ENCODE results near the gene NUPR1.

NUPR1 gene

DNA sequence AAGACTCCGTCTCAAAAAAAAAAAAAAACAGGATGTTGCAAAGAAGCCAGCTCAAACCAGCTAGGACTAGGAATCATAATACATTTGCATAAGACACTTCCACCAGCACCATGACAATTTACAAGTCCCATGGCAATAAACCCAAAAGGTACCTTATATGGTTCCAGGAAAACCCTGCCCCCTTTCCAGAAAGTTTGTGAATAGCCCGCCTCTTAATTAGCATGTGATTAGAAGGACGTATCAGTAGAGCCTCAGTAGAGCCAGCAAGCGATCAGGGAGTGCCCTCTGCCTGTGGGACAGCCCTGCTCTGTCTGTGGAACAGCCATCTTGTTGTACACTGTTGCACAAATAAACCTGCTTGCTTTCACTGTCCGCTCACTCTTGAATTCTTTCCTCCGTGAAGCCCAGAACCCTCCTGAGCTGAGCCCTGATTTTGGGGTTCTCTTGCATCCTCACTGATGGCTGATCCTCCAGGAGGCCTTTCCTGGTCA, 14.0 kb downstream of the NUPR1 start:
- no peak for DNase-seq
- no peak for TF ChIP-seq GATA1 (IDR thresholded peaks at IDR 0.05; ENCODE audit: low read depth, low read length)
- TF ChIP-seq POLR2A (IDR thresholded peaks at IDR 0.05; ENCODE audit: low read length) = no peak

DNA sequence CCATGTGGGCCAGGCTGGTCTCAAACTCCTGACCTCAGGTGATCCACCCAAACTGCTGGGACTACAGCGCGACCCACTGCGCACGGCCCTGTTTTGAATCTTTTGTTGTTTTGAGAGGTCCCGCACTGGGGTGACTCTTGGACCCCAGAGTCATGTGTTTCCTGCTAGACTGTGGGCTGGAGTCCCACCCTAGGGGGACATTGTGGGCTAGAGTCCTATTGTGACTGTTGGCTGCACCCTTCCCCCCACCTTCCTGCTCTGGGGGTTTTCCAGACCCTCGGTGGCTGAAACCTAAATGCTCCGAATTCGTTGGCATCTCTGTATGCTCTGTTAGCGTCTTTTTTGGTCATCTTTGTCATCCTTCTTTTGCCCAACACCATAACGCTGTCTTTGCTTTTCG, 16.0 kb downstream of the NUPR1 start:
- TF ChIP-seq GATA1 (IDR thresholded peaks at IDR 0.05; ENCODE audit: low read depth, low read length) (no peak), POLR2A (IDR thresholded peaks at IDR 0.05; ENCODE audit: low read length) (no peak)
- DNase-seq = no peak

DNA sequence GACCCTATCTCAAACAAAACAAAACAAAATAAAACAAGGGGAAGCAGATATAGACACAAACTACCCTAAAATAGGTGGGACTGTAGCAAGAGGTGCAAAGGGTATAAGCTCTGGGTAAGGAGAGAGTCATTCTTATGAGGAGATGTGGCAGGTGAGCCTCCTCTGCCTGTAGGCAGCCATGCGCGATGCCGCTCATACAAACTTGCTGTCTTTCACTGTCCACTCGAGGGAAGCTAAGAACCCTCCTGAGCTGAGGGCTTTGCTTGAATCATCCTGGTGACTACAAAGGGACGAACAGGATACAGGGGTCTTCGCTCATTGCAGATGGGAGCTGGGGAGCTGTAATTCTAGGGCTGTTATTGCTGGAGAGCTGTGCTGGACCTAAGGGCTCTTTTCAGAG, 17.3 kb downstream of the NUPR1 start:
- no peak for TF ChIP-seq GATA1 (IDR thresholded peaks at IDR 0.05; ENCODE audit: low read depth, low read length)
- no peak for TF ChIP-seq POLR2A (IDR thresholded peaks at IDR 0.05; ENCODE audit: low read length)
- DNase-seq = no peak

DNA sequence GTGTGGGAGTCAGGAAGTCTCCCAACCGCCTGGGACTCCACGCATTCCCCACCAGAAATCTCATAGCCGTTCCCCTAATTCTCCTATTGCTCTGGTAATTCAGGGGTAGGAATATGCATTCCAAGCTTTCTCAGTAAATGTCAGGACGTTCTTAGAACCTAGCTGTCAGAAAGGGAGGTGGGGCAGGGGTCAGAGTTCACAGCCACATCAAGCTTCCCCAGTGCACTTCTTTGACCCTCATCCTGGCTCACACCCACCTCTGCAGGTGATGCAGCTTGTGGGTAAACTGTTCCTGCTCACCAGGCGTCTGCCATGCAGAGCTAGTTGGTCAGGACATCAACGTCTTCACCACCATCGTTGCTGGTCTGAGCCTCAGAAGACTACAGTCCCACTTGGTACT, 18.1 kb downstream of the NUPR1 start:
- DNase-seq = no peak

DNA sequence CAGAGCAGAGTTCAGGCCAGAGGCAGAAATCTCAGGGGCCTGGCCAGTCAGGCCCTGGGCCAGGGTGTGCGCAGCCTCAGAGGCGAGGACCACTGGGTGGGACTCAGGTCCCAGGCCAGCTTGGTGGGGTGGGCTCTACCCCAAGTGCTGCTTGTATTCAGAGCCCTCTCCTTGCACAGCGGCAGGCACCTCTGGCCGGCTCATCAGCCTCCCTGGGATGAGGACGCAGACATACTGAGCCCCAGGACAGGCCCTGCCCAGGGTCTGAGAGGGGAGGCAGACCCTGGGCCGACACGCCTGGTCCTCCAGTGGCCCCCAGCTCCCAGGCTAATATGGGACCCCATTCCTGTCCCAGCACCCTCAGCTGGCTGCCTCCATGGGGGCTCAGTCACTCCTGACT, 24.5 kb downstream of the NUPR1 start:
- DNase-seq = no peak
- TF ChIP-seq GATA1 (IDR thresholded peaks at IDR 0.05; ENCODE audit: low read depth, low read length) (no peak), POLR2A (IDR thresholded peaks at IDR 0.05; ENCODE audit: low read length) (no peak)

More for the DNA sequence above, 18.1 kb downstream of the NUPR1 start:
- TF ChIP-seq GATA1 (IDR thresholded peaks at IDR 0.05; ENCODE audit: low read depth, low read length) = no peak
- no peak for TF ChIP-seq POLR2A (IDR thresholded peaks at IDR 0.05; ENCODE audit: low read length)

DNA sequence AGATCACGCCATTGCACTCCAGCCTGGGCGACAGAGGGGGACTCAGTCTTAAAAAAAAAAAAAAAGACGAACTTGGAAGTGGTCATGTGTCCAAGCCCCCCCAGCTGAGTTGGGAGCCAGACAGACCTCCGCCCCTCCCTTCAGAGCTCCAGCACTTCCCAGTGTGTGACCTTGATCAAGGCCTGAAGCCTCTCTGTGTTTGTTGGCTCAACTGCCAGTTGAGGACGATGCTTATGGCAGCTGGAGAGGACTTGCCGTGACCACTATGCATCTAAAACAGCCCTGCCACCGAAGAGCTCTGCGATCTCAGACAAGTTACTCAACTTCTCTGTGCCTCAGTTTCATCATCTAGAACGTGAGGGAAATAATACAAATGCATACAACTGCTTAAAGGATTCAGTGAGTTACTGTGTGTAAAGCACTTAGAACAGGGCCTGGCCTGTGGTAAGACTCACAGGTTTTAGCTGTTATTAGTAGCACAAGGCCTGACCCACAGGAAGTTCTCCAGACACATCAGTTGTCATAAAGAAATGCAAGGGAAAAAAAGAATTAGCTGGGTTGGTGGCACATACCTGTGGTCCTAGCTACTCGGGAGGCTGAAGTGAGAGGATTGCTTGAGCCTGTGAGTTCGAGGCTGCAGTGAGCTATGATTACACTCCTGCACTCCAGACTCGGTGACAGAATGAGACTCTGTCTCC, 25.1 kb downstream of the NUPR1 start:
- TF ChIP-seq POLR2A (IDR thresholded peaks at IDR 0.05; ENCODE audit: low read length) = no peak
- TF ChIP-seq GATA1 (IDR thresholded peaks at IDR 0.05; ENCODE audit: low read depth, low read length) = no peak
- DNase-seq = no peak

DNA sequence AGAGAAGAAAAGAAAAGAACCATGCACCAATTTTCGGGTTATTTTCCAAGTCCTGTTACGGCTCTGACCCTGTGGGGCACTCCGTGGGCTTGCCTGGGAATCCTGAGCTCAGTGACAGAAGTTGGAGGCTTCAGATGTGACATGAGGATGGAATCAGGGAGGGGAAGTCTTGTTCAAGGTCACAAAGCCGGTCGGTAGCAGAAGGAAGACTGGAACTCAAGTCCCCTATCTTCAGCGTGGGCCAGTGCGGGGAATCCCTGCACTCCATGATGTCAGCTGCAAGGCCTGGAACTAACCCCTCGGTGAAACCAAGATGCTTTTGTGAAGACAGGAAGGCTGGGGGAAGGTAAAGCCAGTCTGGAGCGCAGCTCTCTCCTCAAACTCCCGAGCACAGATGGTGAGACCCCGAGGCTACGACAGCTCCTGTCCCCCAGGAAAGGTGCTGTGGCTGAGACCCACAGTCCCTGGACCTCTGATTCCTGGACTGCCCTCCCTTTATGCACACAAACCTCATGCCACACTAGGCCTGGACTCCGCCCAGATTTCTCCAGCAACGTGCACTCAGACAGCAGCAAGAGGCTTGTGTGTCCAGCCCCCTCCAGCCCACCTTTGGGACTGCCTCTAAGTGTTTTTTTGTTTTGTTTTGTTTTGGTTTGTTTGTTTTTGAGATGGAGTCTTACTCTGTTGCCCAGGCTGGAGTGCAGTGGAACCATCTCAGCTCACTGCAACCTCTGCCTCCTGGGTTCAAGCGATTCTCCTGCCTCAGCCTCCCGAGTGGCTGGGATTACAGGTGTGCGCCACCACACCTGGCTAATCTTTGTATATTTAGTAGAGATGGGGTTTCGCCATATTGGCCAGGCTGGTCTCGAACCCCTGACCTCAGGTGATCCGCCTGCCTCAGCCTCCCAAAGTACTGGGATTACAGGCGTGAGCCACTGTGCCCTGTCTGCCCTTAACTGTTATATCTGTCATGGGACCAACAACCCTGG, 26.7 kb downstream of the NUPR1 start:
- no peak for DNase-seq
- TF ChIP-seq POLR2A (IDR thresholded peaks at IDR 0.05; ENCODE audit: low read length) (no peak), GATA1 (IDR thresholded peaks at IDR 0.05; ENCODE audit: low read depth, low read length) (no peak)

DNA sequence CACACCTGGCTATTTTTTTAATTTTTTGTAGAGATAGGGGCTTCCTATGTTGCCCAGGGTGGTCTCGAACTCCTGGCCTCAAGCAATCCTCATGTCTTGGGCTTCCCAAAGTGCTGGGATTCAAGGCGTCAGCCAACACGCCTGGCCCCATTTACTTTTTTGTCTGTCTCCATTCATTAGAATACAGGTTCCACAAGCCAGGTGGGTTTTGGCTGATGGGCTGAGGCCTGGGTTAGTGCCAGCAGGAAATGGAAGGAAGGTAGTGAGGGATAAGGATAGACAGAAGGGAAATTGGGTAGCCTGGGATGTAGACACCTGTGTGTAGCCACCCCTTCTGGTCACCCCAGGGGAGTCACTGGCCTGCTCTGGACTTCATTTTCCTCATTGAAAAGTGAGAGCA, 27.7 kb downstream of the NUPR1 start:
- no peak for DNase-seq
- TF ChIP-seq GATA1 (IDR thresholded peaks at IDR 0.05; ENCODE audit: low read depth, low read length) (no peak), POLR2A (IDR thresholded peaks at IDR 0.05; ENCODE audit: low read length) (no peak)

DNA sequence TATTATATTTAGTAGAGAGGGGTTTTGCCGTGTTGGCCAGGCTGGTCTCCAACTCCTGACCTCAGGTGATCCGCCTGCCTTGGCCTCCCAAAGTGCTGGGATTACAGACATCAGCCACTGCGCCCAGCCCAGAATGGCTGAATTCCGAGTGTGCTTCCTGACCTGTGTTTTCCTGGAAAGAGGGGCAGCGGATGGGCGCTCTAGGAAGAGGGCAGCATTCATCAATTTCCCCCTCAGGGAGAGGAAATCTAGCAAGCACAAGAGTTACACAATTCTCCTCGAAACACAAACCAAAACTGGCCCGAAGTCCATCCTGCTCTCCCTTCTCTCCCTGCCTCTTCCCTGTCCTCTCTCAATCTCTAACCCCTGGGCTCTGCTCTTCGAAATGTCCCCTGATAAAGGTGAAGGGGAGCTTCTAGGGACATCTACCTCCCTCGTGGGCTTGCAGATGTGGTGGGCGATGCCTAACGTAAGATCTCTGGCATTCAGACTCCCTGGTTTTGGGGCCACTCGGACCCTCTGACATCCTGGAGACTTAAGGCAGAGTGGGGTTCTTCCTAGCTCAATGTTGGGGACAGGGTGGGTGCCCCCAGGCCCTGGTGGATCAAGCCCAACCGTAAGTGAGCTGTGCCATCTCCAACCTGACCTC, 33.2 kb downstream of the NUPR1 start:
- no peak for DNase-seq
- TF ChIP-seq GATA1 (IDR thresholded peaks at IDR 0.05; ENCODE audit: low read depth, low read length) (no peak), POLR2A (IDR thresholded peaks at IDR 0.05; ENCODE audit: low read length) (no peak)

DNA sequence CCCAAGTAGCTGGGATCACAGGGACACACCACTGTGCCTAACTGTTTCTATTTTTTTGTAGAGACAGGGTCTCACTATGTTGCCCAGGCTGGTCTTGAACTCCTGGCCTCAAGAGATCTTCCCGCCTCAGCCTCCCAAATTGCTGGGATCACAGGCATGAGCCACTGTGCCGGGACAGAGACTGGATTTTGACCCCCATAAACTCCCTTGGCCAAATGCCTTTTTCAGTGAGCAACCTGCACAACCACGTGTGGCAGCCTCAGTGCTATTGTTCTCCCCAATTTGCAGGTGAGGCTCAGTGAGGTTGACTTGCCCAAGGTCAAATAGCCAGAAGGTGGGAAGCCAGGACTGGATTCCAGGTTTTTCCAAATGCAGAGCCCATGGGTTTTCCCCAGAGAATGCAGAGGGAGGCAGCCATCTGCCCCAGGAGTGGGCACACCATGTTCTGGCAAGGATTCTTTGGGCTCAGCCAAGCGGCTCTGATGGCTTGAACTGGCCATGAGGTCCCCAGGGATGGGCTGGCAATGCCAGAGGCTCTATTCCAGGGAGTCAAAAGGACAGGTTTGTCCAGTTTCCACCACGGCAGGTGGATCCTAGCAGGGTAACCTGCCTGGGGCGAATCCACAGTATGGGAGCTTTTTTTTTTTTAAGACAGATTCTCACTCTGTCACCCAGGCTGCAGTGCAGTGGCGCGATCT, 33.9 kb downstream of the NUPR1 start:
- no peak for TF ChIP-seq POLR2A (IDR thresholded peaks at IDR 0.05; ENCODE audit: low read length)
- TF ChIP-seq GATA1 (IDR thresholded peaks at IDR 0.05; ENCODE audit: low read depth, low read length) = no peak
- DNase-seq = no peak

DNA sequence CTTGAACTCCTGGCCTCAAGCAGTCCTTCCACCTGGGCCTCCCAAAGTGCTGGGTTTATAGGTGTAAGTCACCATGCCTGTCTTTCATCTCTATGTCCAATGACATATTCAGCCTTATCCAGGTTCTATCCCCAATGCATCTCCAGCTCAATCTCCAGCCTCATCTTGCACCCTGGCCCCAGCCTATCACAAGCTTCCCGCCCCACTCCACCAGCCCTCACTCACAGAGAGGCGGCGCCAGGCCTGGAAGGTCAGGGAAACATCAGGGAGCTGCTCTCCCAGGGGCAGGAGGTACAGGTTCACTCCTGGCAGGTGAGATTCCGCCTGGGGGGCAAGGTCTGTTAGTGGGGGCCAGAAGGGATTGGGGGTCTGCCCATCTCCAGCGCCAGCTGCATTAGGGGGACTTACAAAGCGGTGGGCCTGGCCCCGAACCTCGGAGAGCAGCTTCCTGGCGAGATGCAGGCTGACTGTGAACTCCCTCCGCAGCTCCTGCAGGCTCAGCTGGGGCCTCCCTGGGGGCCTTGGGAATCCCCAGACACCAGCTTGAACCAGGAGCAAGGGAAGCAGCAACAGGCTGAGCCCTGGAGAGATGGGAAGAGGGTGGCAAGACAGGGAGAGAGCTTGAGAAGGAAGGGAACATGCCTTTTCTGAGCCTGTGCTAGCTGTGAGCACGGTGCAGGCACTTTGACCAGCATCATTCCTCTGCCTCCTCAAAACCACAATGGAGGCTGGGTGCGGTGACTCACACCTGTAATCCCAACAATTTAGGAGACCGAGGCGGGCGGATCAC, 35.1 kb downstream of the NUPR1 start:
- TF ChIP-seq POLR2A (IDR thresholded peaks at IDR 0.05; ENCODE audit: low read length) (no peak), GATA1 (IDR thresholded peaks at IDR 0.05; ENCODE audit: low read depth, low read length) (no peak)
- DNase-seq = no peak

DNA sequence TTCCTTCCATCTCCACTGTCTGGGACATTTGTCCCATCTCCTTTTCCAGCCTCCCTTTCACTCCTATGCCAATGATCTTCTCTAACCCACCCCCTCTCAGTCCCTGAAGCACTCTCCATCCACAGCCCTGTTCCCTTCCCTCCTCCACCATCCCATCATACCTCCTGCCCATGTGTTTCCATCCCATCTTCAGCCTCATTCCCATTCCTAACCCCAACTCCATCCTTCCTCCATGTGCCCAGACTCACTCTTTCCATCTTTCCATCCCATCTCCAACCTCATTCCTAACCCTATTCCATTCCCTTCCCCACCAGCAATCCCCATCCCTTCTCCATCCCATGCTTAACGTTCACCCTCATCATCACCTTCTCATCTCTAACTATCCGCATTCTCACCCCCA, 36.5 kb downstream of the NUPR1 start:
- DNase-seq = no peak

More for the DNA sequence above, 36.5 kb downstream of the NUPR1 start:
- no peak for TF ChIP-seq GATA1 (IDR thresholded peaks at IDR 0.05; ENCODE audit: low read depth, low read length)
- no peak for TF ChIP-seq POLR2A (IDR thresholded peaks at IDR 0.05; ENCODE audit: low read length)

Data from erythroblast (primary cell).